Stomach smooth muscle (tissue), 2 donors: ENCODE data around the gene NFILZ.

Experiments used
- H3K27ac ChIP-seq: one replicate; pipeline ENCODE4 v1.7.0; 2013; ENCODE audit warnings: mild to moderate bottlenecking, low read length, inconsistent platforms
- H3K27me3 ChIP-seq, 2 donors: one replicate each; pipeline ENCODE4 v1.7.0; 2013; ENCODE audit warnings: low read length in 2 of 2; ENCODE audit not compliant: insufficient read depth in 2 of 2, control insufficient read depth in 1 of 2
- H3K36me3 ChIP-seq, 2 donors: one replicate each; pipeline ENCODE4 v1.7.0; 2013; ENCODE audit warnings: low read length in 2 of 2; ENCODE audit not compliant: control insufficient read depth in 2 of 2, insufficient read depth in 2 of 2
- H3K4me1 ChIP-seq: one replicate; pipeline ENCODE4 v1.7.0; 2013; ENCODE audit warnings: low read length; ENCODE audit not compliant: control insufficient read depth, insufficient read depth
- H3K4me3 ChIP-seq, 2 donors: one replicate each; pipeline ENCODE4 v1.7.0; 2013; ENCODE audit warnings: low read length in 2 of 2
- H3K9ac ChIP-seq, 2 donors: one replicate each; pipeline ENCODE4 v1.7.0; 2013; ENCODE audit warnings: low read length in 2 of 2, mild to moderate bottlenecking in 1 of 2
- H3K9me3 ChIP-seq, 2 donors: one replicate each; pipeline ENCODE4 v1.7.0; 2013; ENCODE audit warnings: low read length in 2 of 2; ENCODE audit not compliant: control insufficient read depth in 2 of 2
- donor health status: healthy.
- donor health status: Pancreatic carcinoma.

Gene NFILZ

GRCh38 chr19:8642561-8642960, 12.1 kb downstream of the NFILZ start:
- H3K9me3 ChIP-seq = peaks cover 4 to 9% of the 10 kb centered on the region in 2 donors
- peaks cover 5 to 16% of the 10 kb centered on the region in 2 donors for H3K27me3 ChIP-seq
- H3K36me3 ChIP-seq = no peaks in the 10 kb centered on the region
- H3K4me3 ChIP-seq = no peak overlapping the region
- peaks cover 5% of the 10 kb centered on the region for H3K4me1 ChIP-seq
- no peak overlapping the region for H3K27ac ChIP-seq
- H3K9ac ChIP-seq = no peak overlapping the region

DNA sequence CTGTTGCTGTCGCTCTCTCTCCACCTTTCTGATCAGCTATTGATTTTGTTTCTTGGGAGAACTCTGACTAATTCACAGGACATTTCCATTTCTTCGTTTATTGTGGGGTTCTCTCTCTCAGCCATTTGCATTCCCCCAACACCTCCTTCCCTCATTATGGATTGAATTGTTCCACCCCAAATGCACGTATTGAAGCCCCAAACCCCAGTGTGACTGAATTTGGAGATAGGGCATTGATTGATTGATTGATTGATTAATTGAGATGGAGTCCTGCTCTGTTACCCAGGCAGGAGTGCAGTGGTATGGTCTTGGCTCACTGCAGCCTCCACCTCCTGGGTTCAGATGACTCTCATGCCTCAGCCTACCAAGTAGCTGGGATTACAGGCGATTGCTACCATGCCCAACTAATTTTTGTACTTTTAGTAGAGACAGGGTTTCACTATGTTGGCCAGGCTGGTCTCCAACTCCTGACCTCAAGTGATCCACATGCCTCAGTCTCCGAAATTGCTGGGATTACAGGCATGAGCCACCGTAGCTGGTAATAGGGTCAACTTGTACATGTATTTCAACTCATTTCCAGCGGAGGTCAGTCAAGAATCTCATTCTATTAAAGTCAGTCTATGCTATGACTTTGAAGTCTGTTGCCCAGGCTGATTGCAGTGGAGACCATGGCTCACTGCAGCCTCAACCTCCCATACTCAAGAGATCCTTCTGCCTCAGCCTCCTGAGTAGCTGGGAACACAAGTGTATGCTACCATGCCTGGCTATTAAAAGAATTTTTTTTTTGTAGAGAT, 13.6 kb downstream of the NFILZ start:
- H3K9me3 ChIP-seq = peaks cover 4 to 9% of the 10 kb centered on the region in 2 donors
- H3K9ac ChIP-seq = no peak overlapping the region
- H3K4me3 ChIP-seq = no peak overlapping the region
- peaks cover 5 to 13% of the 10 kb centered on the region in 2 donors for H3K27me3 ChIP-seq
- no peaks in the 10 kb centered on the region for H3K36me3 ChIP-seq
- H3K27ac ChIP-seq = no peak overlapping the region
- no peaks in the 10 kb centered on the region for H3K4me1 ChIP-seq

DNA sequence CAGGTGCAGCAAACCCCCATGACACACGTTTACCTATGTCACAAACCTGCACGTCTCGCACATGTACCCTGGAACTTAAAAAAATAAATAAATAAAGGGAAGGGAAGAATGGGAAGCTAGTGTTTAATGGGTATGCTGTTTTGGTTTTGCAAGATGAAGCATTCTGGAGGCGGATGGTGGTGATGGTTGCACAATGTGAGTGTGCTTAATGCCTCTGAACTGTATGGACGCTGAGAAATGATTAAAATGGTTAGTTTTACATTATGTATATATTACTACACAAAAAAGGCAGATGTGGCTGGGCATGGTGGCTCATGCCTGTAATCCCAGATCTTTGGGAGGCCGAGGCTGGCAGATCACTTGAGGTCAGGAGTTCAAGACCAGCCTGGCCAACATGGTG, 17.8 kb downstream of the NFILZ start:
- no peak overlapping the region for H3K4me3 ChIP-seq
- H3K36me3 ChIP-seq = no peaks in the 10 kb centered on the region
- H3K4me1 ChIP-seq = no peaks in the 10 kb centered on the region
- H3K27ac ChIP-seq = no peak overlapping the region
- H3K9ac ChIP-seq = no peak overlapping the region
- H3K9me3 ChIP-seq = no peaks in the 10 kb centered on the region
- peaks cover 5 to 7% of the 10 kb centered on the region in 2 donors for H3K27me3 ChIP-seq

DNA sequence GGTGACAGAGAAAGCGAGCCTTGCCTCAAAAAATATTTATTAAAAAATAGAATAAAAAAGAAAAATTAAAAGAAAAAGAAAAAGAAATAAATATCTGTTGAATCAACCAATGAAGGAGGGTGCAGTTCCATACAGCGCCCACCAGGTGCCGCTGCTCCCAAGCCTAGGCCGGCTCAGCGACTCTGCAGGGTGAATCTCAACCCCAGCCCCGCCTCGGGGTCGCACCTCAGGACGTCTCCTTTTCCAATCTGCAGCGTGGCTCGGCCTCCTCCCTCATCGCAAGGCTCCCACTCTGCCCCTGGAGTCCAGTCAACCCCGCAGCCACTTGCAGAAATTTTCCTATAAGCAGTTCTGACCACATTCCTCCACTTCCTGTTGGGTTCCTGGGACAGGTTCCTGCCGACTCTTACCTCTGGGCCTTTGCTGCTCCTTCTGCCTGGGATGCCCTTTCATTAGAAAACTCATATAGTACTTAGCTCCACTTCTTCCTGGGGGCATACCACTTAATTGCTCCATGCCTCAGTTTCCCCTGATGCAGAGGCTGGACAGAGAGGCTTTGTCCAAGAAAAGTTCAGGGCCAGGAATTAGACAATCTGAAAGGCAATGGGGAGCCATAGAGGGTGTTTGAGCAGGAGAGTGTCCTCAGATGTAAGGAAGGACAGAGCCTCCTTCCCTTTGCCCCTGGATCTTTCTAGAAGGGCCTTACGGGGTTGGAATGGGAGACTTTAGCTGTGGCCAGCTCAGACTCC, 24.3 kb downstream of the NFILZ start:
- H3K9me3 ChIP-seq = no peaks in the 10 kb centered on the region
- peaks cover 7 to 15% of the 10 kb centered on the region in 2 donors for H3K27me3 ChIP-seq
- peak overlapping the region; percentile 14 to 49 for H3K4me3 ChIP-seq
- no peak overlapping the region for H3K27ac ChIP-seq
- H3K36me3 ChIP-seq = no peaks in the 10 kb centered on the region
- peaks cover 3% of the 10 kb centered on the region for H3K4me1 ChIP-seq
- no peak overlapping the region for H3K9ac ChIP-seq

- Histone ChIP-seq H3K9ac (no peak overlapping the region), H3K4me1 (peaks cover 3% of the 10 kb centered on the region), H3K27ac (no peak overlapping the region), H3K4me3 (no peak overlapping the region), H3K9me3 (no peaks in the 10 kb centered on the region), H3K27me3 (peaks cover 7 to 15% of the 10 kb centered on the region in 2 donors), H3K36me3 (no peaks in the 10 kb centered on the region)
These were observed 24.9 kb downstream of the NFILZ start for GRCh38 chr19:8655340-8655709.

DNA sequence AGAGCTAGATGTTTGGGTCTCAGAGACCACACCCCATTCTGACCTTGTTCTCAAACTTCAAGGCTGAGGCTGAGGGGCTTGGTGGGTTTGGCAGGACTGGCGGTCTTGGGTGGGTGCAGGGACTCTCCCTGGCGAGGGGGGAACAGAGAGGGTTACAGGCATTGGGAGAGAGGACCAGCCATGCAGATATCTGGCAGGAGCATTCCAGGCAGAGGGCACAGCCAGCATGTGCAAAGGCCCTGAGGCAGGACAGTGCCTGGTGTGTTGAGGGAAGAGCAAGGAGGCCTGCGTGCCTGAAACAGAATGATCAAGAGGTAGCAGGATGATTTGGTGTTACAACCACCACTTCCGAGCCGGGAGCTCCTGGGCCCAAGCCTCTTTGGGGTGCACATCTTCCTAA, 27.4 kb downstream of the NFILZ start:
- H3K4me1 ChIP-seq = peaks cover 3% of the 10 kb centered on the region
- peaks cover 7 to 19% of the 10 kb centered on the region in 2 donors for H3K27me3 ChIP-seq

DNA sequence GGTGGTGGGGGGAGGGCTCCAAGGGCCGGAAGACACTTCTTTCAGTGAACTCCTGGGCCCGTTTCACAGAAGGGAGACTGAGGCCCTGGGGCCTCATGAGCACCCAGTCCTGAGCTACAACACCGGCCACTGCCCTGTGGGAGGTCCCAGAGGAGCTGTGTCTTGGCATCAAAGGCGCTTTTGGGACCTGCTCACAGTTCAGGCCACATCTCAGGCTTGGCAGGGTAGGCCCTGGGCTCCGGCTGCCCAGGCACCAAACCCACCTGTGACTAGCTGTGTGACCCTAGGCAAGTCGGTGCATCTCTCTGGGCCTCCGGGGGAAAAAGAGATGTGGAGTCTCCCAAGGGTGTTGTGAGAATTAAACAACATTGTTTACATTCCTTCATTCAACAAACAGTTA, 29.5 kb downstream of the NFILZ start:
- no peak overlapping the region for H3K9ac ChIP-seq
- H3K9me3 ChIP-seq = no peaks in the 10 kb centered on the region
- no peaks in the 10 kb centered on the region for H3K36me3 ChIP-seq
- H3K4me1 ChIP-seq = no peaks in the 10 kb centered on the region
- peaks cover 11 to 22% of the 10 kb centered on the region in 2 donors for H3K27me3 ChIP-seq
- no peak overlapping the region for H3K4me3 ChIP-seq
- no peak overlapping the region for H3K27ac ChIP-seq

More for the DNA sequence above, 27.4 kb downstream of the NFILZ start:
- Histone ChIP-seq H3K9me3 (no peaks in the 10 kb centered on the region), H3K4me3 (no peak overlapping the region), H3K27ac (no peak overlapping the region), H3K36me3 (no peaks in the 10 kb centered on the region), H3K9ac (no peak overlapping the region)

- Histone ChIP-seq H3K9ac (no peak overlapping the region), H3K9me3 (no peaks in the 10 kb centered on the region), H3K27ac (no peak overlapping the region), H3K4me1 (no peaks in the 10 kb centered on the region), H3K4me3 (no peak overlapping the region), H3K36me3 (no peaks in the 10 kb centered on the region), H3K27me3 (peaks cover 8 to 17% of the 10 kb centered on the region in 2 donors)
These were observed 31.8 kb downstream of the NFILZ start for GRCh38 chr19:8662263-8662662.

DNA sequence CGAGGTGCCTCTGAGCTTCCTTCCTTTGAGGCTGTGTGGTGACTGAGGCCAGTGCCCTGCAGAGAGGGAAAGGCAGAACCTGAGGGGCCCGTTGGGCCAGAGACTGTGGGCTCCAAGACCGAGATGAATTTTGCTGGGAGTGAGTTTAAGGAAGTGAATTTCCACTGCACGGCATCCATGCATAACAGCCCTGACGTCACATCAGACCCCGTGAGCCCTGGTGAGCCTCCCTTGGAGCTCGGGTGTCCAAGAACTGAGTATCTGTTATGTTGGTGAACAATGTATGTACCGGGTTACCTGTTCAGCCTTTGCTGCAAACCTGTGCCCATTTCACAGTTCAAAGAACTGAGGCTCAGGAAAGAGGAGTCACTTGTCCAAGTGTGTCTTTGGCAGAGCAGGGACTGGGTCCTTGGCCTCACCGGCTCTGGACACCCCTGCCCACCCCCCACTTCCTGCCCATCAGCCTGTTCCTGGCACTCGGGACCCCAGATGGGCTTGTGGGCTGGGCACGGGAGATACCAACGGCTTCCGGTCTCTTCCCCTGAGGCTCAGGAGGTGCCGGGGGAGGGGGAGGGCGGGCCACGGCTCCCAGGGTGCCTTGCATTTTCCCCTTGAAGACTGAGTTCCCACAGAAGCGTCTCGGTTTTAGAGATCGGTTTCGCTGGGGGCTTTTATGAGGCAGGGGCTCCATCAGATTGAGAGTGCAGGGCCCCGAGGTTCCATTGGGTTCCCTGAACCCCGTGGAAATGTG, 33.7 kb downstream of the NFILZ start:
- Histone ChIP-seq H3K9me3 (no peaks in the 10 kb centered on the region), H3K27ac (no peak overlapping the region), H3K9ac (no peak overlapping the region), H3K4me3 (no peak overlapping the region), H3K36me3 (no peaks in the 10 kb centered on the region), H3K4me1 (no peaks in the 10 kb centered on the region), H3K27me3 (peaks cover 6 to 11% of the 10 kb centered on the region in 2 donors)

DNA sequence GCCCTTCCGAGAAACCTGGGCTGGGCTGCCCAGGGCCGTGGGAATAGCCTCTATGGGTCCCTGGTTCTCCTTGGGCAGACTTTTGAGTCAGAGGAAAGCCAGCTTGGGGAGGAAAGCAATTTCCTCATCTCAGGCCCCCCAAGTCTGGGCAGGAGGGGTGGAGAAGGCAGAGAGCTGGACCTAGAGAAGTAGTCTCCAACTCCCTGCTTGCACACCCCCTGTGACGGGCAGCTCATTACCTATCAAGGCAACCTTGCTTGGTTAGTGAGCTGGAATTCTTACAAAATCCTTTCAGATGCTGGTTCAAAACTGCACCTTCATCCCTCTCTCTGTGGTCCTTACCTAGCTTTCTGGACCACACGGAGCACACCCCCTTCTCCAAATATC, 34.2 kb downstream of the NFILZ start:
- no peak overlapping the region for H3K4me3 ChIP-seq
- no peaks in the 10 kb centered on the region for H3K4me1 ChIP-seq
- no peak overlapping the region for H3K27ac ChIP-seq
- H3K9me3 ChIP-seq = no peaks in the 10 kb centered on the region
- H3K36me3 ChIP-seq = no peaks in the 10 kb centered on the region
- H3K9ac ChIP-seq = no peak overlapping the region
- peaks cover 6 to 11% of the 10 kb centered on the region in 2 donors for H3K27me3 ChIP-seq
